Measurements from ENCODE around the gene WDR90. TPM values are rescaled to one million over a fixed set of nuclear protein-coding genes. Genes with fewer than 3 reads are reported as not detected.

The WDR90 gene
- total and polyA plus RNA-seq, 10 of the 15 experiments (the other 5 are each of a cell fraction or from before 2014, with no cell fraction given): 2.0 to 65.0 (median 16.7) TPM

GRCh38 chr16:672851-673250 lies 23.7 kb downstream of the WDR90 start (continued):
- no peak for TF ChIP-seq BCL3 (IDR thresholded peaks at IDR 0.05; ENCODE audit: borderline replicate concordance, insufficient read depth, low read depth, low read length, poor library complexity, severe bottlenecking)
- no peak for TF ChIP-seq IKZF1 (conservative IDR thresholded peaks at IDR 0.05)
- no peak for TF ChIP-seq ZNF207 (IDR thresholded peaks at IDR 0.05; ENCODE audit: borderline replicate concordance)

GRCh38 chr16:673399-673991 lies 24.3 kb downstream of the WDR90 start:
- intact Hi-C loops (cut with micrococcal nuclease; ENCODE audit: unreplicated experiment): no loop called here
- no TSS peak for BruUV-seq (replicated peaks)
- Histone ChIP-seq H3K4me2 (ENCODE audit: control insufficient read depth, insufficient read depth) (no peak overlapping the region), H2AFZ (ENCODE audit: control insufficient read depth, low read depth, low read length) (no peak overlapping the region), H3K27ac (ENCODE audit: control insufficient read depth, insufficient read depth) (no peak overlapping the region), H3K4me1 (ENCODE audit: control insufficient read depth, insufficient read depth, low read length) (no peaks in the 10 kb centered on the region), H3K9me3 (replicated peaks; ENCODE audit: control insufficient read depth, insufficient read depth, low read length) (no peaks in the 10 kb centered on the region), H4K20me1 (ENCODE audit: control insufficient read depth, insufficient read depth) (no peaks in the 10 kb centered on the region; the same call in 1 of the 2 replicates), H3K4me3 (no peak overlapping the region), H3K79me2 (ENCODE audit: control insufficient read depth, insufficient read depth, low read length) (peaks cover 11% of the 10 kb centered on the region), H3K27me3 (replicated peaks in 1 of 2; ENCODE audit: control insufficient read depth in 2 of 2, insufficient read depth in 2 of 2, low read length in 1 of 2) (no peaks in the 10 kb centered on the region), H3K36me3 (ENCODE audit: control insufficient read depth in 2 of 2, insufficient read depth in 2 of 2, low read length in 1 of 2) (peaks cover 0 to 18% of the 10 kb centered on the region in 2 experiments; a peak in 3 of 4 replicates), H3K9ac (ENCODE audit: control insufficient read depth, insufficient read depth, low read length) (no peak overlapping the region)
- TF ChIP-seq, protein P1, sequence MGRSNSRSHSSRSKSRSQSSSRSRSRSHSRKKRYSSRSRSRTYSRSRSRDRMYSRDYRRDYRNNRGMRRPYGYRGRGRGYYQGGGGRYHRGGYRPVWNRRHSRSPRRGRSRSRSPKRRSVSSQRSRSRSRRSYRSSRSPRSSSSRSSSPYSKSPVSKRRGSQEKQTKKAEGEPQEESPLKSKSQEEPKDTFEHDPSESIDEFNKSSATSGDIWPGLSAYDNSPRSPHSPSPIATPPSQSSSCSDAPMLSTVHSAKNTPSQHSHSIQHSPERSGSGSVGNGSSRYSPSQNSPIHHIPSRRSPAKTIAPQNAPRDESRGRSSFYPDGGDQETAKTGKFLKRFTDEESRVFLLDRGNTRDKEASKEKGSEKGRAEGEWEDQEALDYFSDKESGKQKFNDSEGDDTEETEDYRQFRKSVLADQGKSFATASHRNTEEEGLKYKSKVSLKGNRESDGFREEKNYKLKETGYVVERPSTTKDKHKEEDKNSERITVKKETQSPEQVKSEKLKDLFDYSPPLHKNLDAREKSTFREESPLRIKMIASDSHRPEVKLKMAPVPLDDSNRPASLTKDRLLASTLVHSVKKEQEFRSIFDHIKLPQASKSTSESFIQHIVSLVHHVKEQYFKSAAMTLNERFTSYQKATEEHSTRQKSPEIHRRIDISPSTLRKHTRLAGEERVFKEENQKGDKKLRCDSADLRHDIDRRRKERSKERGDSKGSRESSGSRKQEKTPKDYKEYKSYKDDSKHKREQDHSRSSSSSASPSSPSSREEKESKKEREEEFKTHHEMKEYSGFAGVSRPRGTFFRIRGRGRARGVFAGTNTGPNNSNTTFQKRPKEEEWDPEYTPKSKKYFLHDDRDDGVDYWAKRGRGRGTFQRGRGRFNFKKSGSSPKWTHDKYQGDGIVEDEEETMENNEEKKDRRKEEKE (IDR thresholded peaks at IDR 0.05): no peak
- TF ChIP-seq BRCA1 (IDR thresholded peaks at IDR 0.05; ENCODE audit: low read depth, low read length) (no peak), LARP7 (IDR thresholded peaks at IDR 0.05) (no peak), FOS (IDR thresholded peaks at IDR 0.05; ENCODE audit: borderline replicate concordance, extremely low read depth, insufficient read length) (no peak)
- ATAC-seq (no peak), FAIRE-seq (no peak), DNase-seq (ENCODE audit: low read depth, low spot score) (no peak)
- RAD21 ChIA-PET (ENCODE audit: unreplicated experiment): no interaction called here
- in situ Hi-C loops (cut with MboI): no loop called here
- POLR2A ChIA-PET: interaction anchor here (0.5 kb wide), 1 partner anchor 379 kb away, joined by 3 read pairs; no protein-coding TSS in a partner anchor
- 94% methylated on average over 18 of the region's 18 CpGs for WGBS (ENCODE audit: insufficient coverage, insufficient replicate concordance, low lambda C conversion rate, missing lambda C conversion rate)
- CTCF ChIA-PET: no interaction called here
- SMC1A ChIA-PET (ENCODE audit: uncharacterized antibody, unreplicated experiment): no interaction called here
